Measurements from ENCODE around the gene UPK2.
"Not testable (repeated sequence)": the region's sequence is repeated elsewhere in the genome, so short reads cannot be mapped to it uniquely, and the experiment has no call there.

UPK2 gene

GRCh38 chr11:118988280-118988679 is 32.2 kb downstream of the UPK2 start:
- no peak for DNase-seq (ENCODE audit: low spot score)

GRCh38 chr11:118991486-118992038 is 35.5 kb downstream of the UPK2 start:
- DNase-seq (ENCODE audit: low spot score) = not testable (repeated sequence)

- peak; percentile 73 for DNase-seq (ENCODE audit: low spot score)
Observed at GRCh38 chr11:118996926-118997626, 41.0 kb downstream of the UPK2 start.

GRCh38 chr11:118997627-118998387 is 41.7 kb downstream of the UPK2 start, which contains the start of gene CENATAC:
CENATAC (plus strand) TSS chr11:118998138; CDS start chr11:118998198, 60 bp downstream.
- DNase-seq (ENCODE audit: low spot score) = peak; percentile 99

GRCh38 chr11:118998388-118998717 is 42.3 kb downstream of the UPK2 start:
- DNase-seq (ENCODE audit: low spot score) = no peak

- peak; percentile 59 for DNase-seq (ENCODE audit: low spot score)
Observed at GRCh38 chr11:118998822-118999221, 42.7 kb downstream of the UPK2 start.

GRCh38 chr11:119000906-119001305 is 44.8 kb downstream of the UPK2 start:
- DNase-seq (ENCODE audit: low spot score) = no peak

GRCh38 chr11:119006656-119007055 is 50.6 kb downstream of the UPK2 start:
- no peak for DNase-seq (ENCODE audit: low spot score)

Data from hepatic stellate cell (primary cell).